ENCODE measurements around the gene ANGPTL5.

Gene ANGPTL5

GRCh38 chr11:101909087-101909486, 7.2 kb downstream of the ANGPTL5 start:
- no peak for DNase-seq (ENCODE audit: low read depth)
- no peak overlapping the region for H3K4me3 ChIP-seq (ENCODE audit: control insufficient read depth, low read depth, low read length)
- no peak for TF ChIP-seq CTCF (IDR thresholded peaks at IDR 0.05; ENCODE audit: control insufficient read depth, insufficient read depth, low read depth, low read length, missing control alignments)

- no peak overlapping the region for H3K4me3 ChIP-seq (ENCODE audit: control insufficient read depth, low read depth, low read length)
- no peak for TF ChIP-seq CTCF (IDR thresholded peaks at IDR 0.05; ENCODE audit: control insufficient read depth, insufficient read depth, low read depth, low read length, missing control alignments)
- no peak for DNase-seq (ENCODE audit: low read depth)
Measured at GRCh38 chr11:101907815-101908214, 8.5 kb downstream of the ANGPTL5 start.

GRCh38 chr11:101894505-101894904, 21.8 kb downstream of the ANGPTL5 start:
- DNase-seq (ENCODE audit: low read depth) = no peak
- no peak for TF ChIP-seq CTCF (IDR thresholded peaks at IDR 0.05; ENCODE audit: control insufficient read depth, insufficient read depth, low read depth, low read length, missing control alignments)
- H3K4me3 ChIP-seq (ENCODE audit: control insufficient read depth, low read depth, low read length) = no peak overlapping the region

- H3K4me3 ChIP-seq (ENCODE audit: control insufficient read depth, low read depth, low read length) = no peak overlapping the region
- no peak for TF ChIP-seq CTCF (IDR thresholded peaks at IDR 0.05; ENCODE audit: control insufficient read depth, insufficient read depth, low read depth, low read length, missing control alignments)
- no peak for DNase-seq (ENCODE audit: low read depth)
Measured at GRCh38 chr11:101889767-101890166, 26.6 kb downstream of the ANGPTL5 start.

- no peak for DNase-seq (ENCODE audit: low read depth)
- TF ChIP-seq CTCF (IDR thresholded peaks at IDR 0.05; ENCODE audit: control insufficient read depth, insufficient read depth, low read depth, low read length, missing control alignments) = no peak
- H3K4me3 ChIP-seq (ENCODE audit: control insufficient read depth, low read depth, low read length) = no peak overlapping the region
Measured at GRCh38 chr11:101885631-101886030, 30.7 kb downstream of the ANGPTL5 start.

- no peak for TF ChIP-seq CTCF (IDR thresholded peaks at IDR 0.05; ENCODE audit: control insufficient read depth, insufficient read depth, low read depth, low read length, missing control alignments)
- no peak for DNase-seq (ENCODE audit: low read depth)
- no peak overlapping the region for H3K4me3 ChIP-seq (ENCODE audit: control insufficient read depth, low read depth, low read length)
Measured at GRCh38 chr11:101881586-101881985, 34.7 kb downstream of the ANGPTL5 start.

- H3K4me3 ChIP-seq (ENCODE audit: control insufficient read depth, low read depth, low read length) = no peak overlapping the region
- DNase-seq (ENCODE audit: low read depth) = no peak
- peak; percentile 56 for TF ChIP-seq CTCF (IDR thresholded peaks at IDR 0.05; ENCODE audit: control insufficient read depth, insufficient read depth, low read depth, low read length, missing control alignments)
Measured at GRCh38 chr11:101880222-101880621, 36.1 kb downstream of the ANGPTL5 start.

Data from AG09309 (cell line).